Naive B cell (primary cell): ENCODE data around the gene IDI2. TPM values are rescaled to one million over a fixed set of nuclear protein-coding genes. Genes with fewer than 3 reads are reported as not detected.
A peak's percentile ranks its signal among the peaks of the same experiment; 100 is the strongest.

Experiments used
- ATAC-seq, 2 donors: fragments of 150-1000 bp; cut with Tn5 transposase; 2 replicates each; pipeline ENCODE4 v1.10.0; 2021; ENCODE audit warnings: low read depth in 2 of 2, mild to moderate bottlenecking in 2 of 2, moderate library complexity in 2 of 2
- DNase-seq: peaks from one replicate; pipeline ENCODE4 v3.0.0; 2022
- H3K27ac Mint-ChIP-seq, 6 donors: one replicate each; pipeline ENCODE4 v1.8.0; 2020 to 2022; ENCODE audit warnings: mild to moderate bottlenecking in 6 of 6, mixed read lengths in 6 of 6, moderate library complexity in 5 of 6, inconsistent platforms in 2 of 6
- H3K27me3 Mint-ChIP-seq, 3 donors: one replicate each; pipeline ENCODE4 v1.8.0; 2021 to 2022; ENCODE audit warnings: mixed read lengths in 3 of 3, mild to moderate bottlenecking in 1 of 3
- H3K36me3 Mint-ChIP-seq, 2 donors: one replicate each; pipeline ENCODE4 v1.8.0; 2020 to 2022; ENCODE audit warnings: mixed read lengths in 2 of 2, inconsistent platforms in 1 of 2, mild to moderate bottlenecking in 1 of 2
- H3K4me1 Mint-ChIP-seq, 3 donors: one replicate each; pipeline ENCODE4 v1.8.0; 2020 to 2022; ENCODE audit warnings: mixed read lengths in 3 of 3, inconsistent platforms in 1 of 3, mild to moderate bottlenecking in 1 of 3, moderate library complexity in 1 of 3
- H3K4me3 Mint-ChIP-seq, 8 donors: one replicate each; pipeline ENCODE4 v1.8.0; 2020 to 2022; ENCODE audit warnings: mild to moderate bottlenecking in 8 of 8, mixed read lengths in 8 of 8, moderate library complexity in 8 of 8, inconsistent platforms in 2 of 8
- H3K9me3 Mint-ChIP-seq, 7 donors: one replicate each; pipeline ENCODE4 v1.8.0; 2020 to 2022; ENCODE audit warnings: mixed read lengths in 7 of 7, mild to moderate bottlenecking in 5 of 7, inconsistent platforms in 2 of 7, moderate library complexity in 1 of 7
- polyA plus RNA-seq, 6 donors: library from polyadenylated mRNA; unstranded; fragments of 300-500 nt; fragmentation: Illumina TruSeq; gene quantifications; one replicate each; pipeline ENCODE4 v1.2.3, GENCODE V29; 2021; ENCODE audit warnings: low read depth in 6 of 6

IDI2 gene
- polyA plus RNA-seq, 6 donors from 2014 or later = not detected

DNA sequence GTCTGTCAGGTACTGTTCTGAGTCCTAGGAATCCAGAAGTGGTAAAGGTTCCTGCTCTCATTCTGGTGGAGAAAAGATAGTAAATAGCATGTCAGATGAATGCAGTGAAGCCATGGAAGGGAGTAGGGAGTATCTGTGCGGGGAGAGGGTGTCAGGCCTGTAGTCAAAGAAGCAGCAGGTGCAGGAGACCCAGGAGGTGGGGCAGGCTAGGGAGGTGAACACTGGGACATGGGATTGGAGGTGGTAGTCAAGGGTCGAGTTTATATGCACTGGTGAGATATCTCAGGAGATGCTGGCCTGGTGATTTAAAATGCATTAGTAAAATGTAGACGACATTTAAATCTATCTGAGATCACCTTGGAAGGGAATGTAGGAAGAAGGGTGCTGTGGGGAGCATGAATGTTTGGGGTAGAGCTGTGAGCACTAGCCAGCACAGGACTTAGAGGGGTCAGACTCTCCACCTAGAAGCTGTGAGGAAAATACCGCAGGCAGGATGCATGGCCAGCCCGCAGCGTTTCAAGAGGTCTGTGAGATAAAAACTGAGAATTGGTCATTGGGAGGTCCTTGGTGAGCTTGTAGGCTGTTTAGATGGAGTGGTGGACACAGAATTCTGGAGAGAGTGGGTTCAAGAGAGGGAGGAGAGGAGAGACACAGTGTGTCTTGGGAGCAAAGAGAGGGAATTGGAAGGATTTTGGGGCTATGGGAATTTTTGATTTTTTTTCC, 30.7 kb downstream of the IDI2 start:
- H3K4me3 Mint-ChIP-seq = no peak overlapping the region
- no peak for ATAC-seq

DNA sequence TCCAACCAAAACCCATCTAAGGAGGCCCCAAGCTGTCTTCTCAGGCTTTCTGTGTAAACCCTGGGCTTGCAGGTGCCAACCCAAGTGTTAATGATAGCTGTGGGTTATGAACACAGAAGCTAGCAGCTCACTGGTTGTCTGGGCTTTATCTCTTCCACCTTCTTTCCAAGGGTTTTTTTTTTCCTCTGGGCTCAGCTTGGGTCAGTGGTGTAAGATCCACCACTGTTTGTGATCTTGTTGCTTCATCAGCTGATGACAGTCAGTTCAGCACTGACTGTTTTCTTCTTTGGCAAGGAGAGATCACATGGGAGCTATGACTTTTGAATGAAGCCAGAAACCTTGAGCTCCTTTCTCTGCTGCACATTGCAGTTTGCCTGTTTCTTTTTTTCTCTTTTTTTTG, 32.8 kb downstream of the IDI2 start:
- ATAC-seq = no peak
- Mint-ChIP-seq H3K27me3 (no peaks in the 10 kb centered on the region), H3K9me3 (no peaks in the 10 kb centered on the region), H3K27ac (no peak overlapping the region), H3K36me3 (peaks cover 17 to 25% of the 10 kb centered on the region in 2 donors), H3K4me1 (peaks cover 33 to 39% (median 33%) of the 10 kb centered on the region in 3 donors), H3K4me3 (peak overlapping the region in 1 of 8 donors; percentile 45)
- no peak for DNase-seq

More for the DNA sequence above, 30.7 kb downstream of the IDI2 start:
- DNase-seq = no peak
- H3K36me3 Mint-ChIP-seq = peaks cover 17 to 37% of the 10 kb centered on the region in 2 donors
- H3K9me3 Mint-ChIP-seq = no peaks in the 10 kb centered on the region
- H3K27me3 Mint-ChIP-seq = no peaks in the 10 kb centered on the region
- peak overlapping the region in 4 of 6 donors; percentile 32 to 72 (median 54) for H3K27ac Mint-ChIP-seq
- H3K4me1 Mint-ChIP-seq = peaks cover 17 to 24% (median 20%) of the 10 kb centered on the region in 3 donors

DNA sequence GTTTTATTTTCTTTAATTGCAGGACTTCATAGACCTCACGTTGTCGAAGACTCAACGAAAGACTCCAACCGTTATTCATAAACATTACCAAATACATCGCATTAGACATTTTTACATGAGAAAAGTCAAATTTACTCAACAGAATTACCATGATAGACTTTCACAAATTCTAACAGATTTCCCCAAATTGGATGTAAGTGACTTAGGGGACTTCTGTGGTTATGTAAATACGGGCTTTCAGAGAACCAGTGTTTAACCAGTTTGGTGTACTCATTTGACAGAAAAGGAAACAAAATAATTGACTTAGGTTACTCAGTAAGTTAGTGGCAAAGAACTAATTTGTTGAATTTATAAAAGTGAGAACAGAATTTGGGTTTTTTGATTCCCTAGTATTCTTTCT, 33.2 kb downstream of the IDI2 start:
- peaks cover 17 to 21% of the 10 kb centered on the region in 2 donors for H3K36me3 Mint-ChIP-seq
- no peak for ATAC-seq

DNA sequence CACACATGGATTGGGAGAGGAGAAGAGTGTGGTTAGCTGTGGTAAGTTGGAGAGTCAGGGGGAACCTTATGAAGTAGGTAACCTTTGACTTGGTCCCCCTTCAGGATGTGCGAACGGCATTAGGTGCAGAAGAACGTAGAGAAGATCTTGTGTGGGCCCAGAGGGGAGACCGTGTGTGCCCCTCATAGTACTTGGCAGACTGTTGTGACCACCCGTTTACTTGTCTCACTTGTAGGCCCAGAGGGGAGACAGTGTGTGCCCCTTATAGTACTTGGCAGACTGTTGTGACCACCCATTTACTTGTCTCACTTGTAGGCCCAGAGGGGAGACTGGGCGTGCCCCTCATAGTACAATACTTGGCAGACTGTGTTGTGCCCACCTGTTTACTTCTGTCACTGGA, 34.9 kb downstream of the IDI2 start:
- H3K36me3 Mint-ChIP-seq = peaks cover 13 to 15% of the 10 kb centered on the region in 2 donors

More for the DNA sequence above, 33.2 kb downstream of the IDI2 start:
- peaks cover 33 to 42% (median 35%) of the 10 kb centered on the region in 3 donors for H3K4me1 Mint-ChIP-seq
- no peaks in the 10 kb centered on the region for H3K9me3 Mint-ChIP-seq
- no peak overlapping the region for H3K27ac Mint-ChIP-seq
- peak overlapping the region in 1 of 8 donors; percentile 45 for H3K4me3 Mint-ChIP-seq
- no peaks in the 10 kb centered on the region for H3K27me3 Mint-ChIP-seq
- DNase-seq = no peak

DNA sequence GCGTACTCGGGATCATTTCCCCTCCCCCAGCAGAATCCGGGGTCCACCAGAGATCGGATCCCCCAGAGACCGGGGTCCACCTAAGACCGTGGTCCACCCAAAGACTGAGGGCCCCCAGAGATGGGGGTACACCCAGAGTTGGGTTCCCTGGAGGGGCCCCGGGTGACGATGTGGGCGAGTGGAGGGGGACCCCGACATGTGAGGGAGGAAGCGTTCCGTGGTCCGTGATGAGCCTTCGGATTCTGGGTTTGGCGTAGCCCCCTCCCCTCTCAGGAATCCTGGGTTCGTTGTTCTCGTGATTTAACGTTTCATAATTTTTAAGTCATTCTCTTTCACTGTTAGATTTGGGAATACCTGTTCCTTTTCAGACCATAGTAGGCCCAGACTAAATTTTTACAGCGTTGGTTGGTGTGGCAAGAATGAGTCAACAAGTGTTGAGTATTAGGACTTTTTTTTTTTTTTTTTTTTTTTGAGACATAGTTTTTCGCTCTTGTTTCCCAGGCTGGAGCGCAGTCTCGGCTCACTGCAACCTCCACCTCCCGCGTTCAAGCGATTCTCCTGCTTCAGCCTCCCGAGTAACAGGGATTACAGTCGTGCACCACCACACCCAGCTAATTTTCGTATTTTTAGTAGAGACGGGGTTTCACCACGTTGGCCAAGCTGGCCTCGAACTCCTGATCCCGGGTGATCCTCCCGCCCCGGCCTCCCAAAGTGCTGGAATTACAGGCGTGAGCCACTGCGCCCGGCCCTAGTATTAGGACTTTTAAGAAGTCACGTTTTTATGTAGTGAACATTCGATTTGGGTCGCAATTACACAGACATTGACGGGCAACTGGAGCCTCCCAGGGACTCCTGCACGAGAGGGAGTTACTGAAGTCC, 36.8 kb downstream of the IDI2 start:
- DNase-seq (no peak), ATAC-seq (peak; percentile 2 to 4)
- peak overlapping the region; percentile 97 to 99 (median 97) for H3K4me3 Mint-ChIP-seq
- peaks cover 0 to 10% of the 10 kb centered on the region in 2 donors for H3K36me3 Mint-ChIP-seq
- H3K4me1 Mint-ChIP-seq = peaks cover 27 to 42% (median 40%) of the 10 kb centered on the region in 3 donors
- no peaks in the 10 kb centered on the region for H3K27me3 Mint-ChIP-seq
- H3K9me3 Mint-ChIP-seq = no peaks in the 10 kb centered on the region
- peak overlapping the region; percentile 80 to 100 (median 98) for H3K27ac Mint-ChIP-seq

More for the DNA sequence above, 34.9 kb downstream of the IDI2 start:
- H3K4me3 Mint-ChIP-seq = peak overlapping the region in 6 of 8 donors; percentile 6 to 82 (median 46)
- DNase-seq (no peak), ATAC-seq (no peak)
- H3K9me3 Mint-ChIP-seq = no peaks in the 10 kb centered on the region
- H3K27me3 Mint-ChIP-seq = no peaks in the 10 kb centered on the region
- H3K4me1 Mint-ChIP-seq = peaks cover 40 to 52% (median 45%) of the 10 kb centered on the region in 3 donors
- peak overlapping the region in 2 of 6 donors; percentile 61 to 68 for H3K27ac Mint-ChIP-seq

DNA sequence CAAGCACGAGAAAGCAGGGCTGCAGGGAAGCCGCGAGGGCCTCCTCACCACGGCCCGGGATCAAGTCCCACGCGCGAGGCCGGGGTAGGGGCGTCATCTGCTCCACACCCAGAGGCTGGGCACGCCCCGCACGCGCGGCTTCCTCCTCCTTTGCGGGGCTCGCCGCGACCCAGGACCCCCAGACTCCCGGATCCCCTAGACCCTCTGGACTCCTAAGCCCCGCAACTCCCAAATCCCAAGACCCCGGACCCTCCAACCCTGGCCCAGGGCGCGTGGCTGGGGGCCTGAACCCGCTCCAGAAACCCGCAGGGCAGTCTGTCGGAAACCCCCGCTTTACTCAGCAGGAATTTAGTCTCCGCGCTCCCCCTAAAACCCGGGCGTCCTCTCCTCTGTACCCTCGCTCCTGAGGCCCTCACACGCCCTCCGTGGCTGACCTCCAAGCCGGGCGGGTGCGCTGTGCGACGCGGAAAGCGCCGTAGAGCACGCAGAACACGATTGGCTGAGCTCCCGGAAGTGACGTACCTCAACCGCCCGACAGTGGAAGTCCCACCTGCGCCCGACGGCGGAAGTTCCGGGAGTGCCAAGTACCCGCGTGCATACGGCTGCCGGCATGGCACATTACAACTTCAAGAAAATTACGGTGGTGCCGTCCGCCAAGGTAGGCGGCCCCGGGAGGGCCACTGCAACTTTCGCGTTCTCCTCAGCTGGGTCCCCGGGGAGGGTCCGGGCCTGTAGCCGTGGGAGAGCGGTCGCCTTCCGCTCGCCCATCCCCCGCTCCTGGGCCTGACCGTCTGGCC, 37.6 kb downstream of the IDI2 start, which contains the start of gene GTPBP4:
Gene GTPBP4, plus strand, starts transcription at position 565 of the 797 bp plus-strand sequence. Its CDS starts 46 bp downstream, at position 611.
- peak within 1 kb of the TSS; percentile 97 to 99 (median 97) for H3K4me3 Mint-ChIP-seq
- DNase-seq (peak; percentile 93), ATAC-seq (peak; percentile 97 to 99)
- no peaks in the 10 kb centered on the region for H3K27me3 Mint-ChIP-seq
- peaks cover 26 to 42% (median 40%) of the 10 kb centered on the region in 3 donors for H3K4me1 Mint-ChIP-seq
- peak within 1 kb of the TSS; percentile 93 to 100 (median 98) for H3K27ac Mint-ChIP-seq
- H3K9me3 Mint-ChIP-seq = no peaks in the 10 kb centered on the region
- peaks cover 0 to 10% of the 10 kb centered on the region in 2 donors for H3K36me3 Mint-ChIP-seq

DNA sequence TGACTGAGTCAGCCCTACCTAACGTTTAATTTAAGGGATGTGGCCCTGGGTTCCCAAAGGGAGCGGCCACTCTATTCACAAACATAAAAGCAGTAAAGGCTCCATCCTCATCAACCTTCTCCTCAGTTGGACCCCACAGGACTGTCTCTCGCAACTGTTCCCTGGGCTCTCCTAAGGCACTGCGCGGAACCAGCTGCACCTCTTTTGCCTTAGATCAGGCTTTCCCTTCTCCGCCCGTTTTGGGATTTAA, 38.1 kb downstream of the IDI2 start:
- peak overlapping the region; percentile 97 to 99 (median 97) for H3K4me3 Mint-ChIP-seq
- DNase-seq (no peak), ATAC-seq (no peak)
- no peaks in the 10 kb centered on the region for H3K9me3 Mint-ChIP-seq
- peaks cover 26 to 42% (median 40%) of the 10 kb centered on the region in 3 donors for H3K4me1 Mint-ChIP-seq
- H3K27me3 Mint-ChIP-seq = no peaks in the 10 kb centered on the region
- H3K27ac Mint-ChIP-seq = peak overlapping the region; percentile 22 to 100 (median 76)
- peaks cover 0 to 10% of the 10 kb centered on the region in 2 donors for H3K36me3 Mint-ChIP-seq

DNA sequence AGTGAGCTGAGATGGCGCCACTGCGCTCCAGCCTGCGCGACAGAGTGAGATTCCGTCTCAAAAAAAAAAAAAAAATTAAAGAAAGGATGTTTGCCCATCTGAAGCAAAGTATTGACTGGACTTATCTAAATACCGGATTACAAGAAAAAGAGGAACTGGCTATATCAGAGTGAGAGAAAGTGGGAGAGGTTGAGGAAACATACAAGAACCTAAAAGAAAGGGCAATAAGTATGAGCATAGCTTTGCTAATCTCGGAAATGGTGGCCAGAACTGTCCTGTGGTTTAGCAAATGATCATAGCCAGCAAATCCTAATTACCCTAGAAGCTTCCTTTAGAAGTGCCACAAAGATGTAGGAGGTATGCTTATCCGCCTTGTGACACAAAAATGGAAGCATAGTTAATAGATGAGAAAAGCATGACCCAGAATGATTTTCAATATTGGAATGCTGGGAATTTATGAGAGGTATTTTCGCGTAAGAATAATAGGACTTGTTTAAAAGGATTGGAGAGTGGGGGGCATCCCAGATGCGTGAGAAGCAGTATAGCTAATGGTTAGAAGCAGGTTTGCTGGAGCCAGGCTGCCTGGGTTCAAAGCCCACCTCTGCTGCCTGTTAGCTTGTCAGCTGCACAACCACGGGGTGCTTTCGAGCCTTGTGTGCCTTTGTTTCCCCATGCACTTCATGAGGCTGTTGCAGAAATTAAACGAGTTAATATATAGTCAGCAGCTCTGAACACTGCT, 38.6 kb downstream of the IDI2 start:
- peak overlapping the region; percentile 10 to 96 (median 74) for H3K27ac Mint-ChIP-seq
- ATAC-seq = no peak

DNA sequence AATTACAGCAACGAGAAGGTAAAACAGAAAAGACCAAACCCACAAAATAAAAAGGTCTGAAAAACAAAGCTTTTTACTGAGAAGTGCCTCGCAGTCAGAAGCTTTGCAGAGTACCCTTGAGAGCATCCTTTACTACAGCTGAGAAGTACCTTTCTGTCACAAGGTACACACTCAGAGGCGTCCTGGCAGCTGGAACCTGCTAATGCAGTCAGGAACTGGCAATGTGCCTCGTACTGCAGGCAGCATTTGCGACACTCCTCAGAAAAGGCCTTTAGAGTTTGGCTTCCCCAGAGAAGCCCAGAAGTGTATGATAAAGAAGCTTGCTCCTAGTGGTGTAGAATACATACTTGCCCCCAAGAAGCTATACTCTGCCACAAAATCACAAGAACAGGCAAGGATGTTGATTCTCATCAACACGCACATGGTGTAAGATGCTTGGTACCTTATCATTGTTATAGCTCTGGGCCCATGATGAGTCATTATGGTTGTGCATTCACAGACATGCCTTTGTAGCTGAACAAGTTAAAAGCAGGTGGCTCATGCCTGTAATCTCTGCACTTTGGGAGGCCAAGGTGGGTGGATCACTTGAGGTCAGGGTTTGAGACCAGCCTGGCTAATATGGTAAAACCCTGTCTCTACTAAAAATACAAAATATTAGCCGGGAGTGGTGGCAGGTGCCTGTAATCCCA, 39.4 kb downstream of the IDI2 start:
- peak overlapping the region in 4 of 6 donors; percentile 36 to 96 (median 62) for H3K27ac Mint-ChIP-seq
- no peaks in the 10 kb centered on the region for H3K27me3 Mint-ChIP-seq
- DNase-seq (no peak), ATAC-seq (no peak)
- H3K36me3 Mint-ChIP-seq = peaks cover 2 to 8% of the 10 kb centered on the region in 2 donors
- H3K4me1 Mint-ChIP-seq = peaks cover 26 to 41% (median 40%) of the 10 kb centered on the region in 3 donors
- peaks cover 0 to 1% (median 0%) of the 10 kb centered on the region in 7 donors for H3K9me3 Mint-ChIP-seq
- peak overlapping the region in 6 of 8 donors; percentile 1 to 99 (median 52) for H3K4me3 Mint-ChIP-seq

More for the DNA sequence above, 38.6 kb downstream of the IDI2 start:
- no peaks in the 10 kb centered on the region for H3K9me3 Mint-ChIP-seq
- H3K27me3 Mint-ChIP-seq = no peaks in the 10 kb centered on the region
- H3K4me3 Mint-ChIP-seq = peak overlapping the region; percentile 97 to 99 (median 97)
- no peak for DNase-seq
- H3K4me1 Mint-ChIP-seq = peaks cover 26 to 42% (median 40%) of the 10 kb centered on the region in 3 donors
- H3K36me3 Mint-ChIP-seq = peaks cover 0 to 10% of the 10 kb centered on the region in 2 donors

DNA sequence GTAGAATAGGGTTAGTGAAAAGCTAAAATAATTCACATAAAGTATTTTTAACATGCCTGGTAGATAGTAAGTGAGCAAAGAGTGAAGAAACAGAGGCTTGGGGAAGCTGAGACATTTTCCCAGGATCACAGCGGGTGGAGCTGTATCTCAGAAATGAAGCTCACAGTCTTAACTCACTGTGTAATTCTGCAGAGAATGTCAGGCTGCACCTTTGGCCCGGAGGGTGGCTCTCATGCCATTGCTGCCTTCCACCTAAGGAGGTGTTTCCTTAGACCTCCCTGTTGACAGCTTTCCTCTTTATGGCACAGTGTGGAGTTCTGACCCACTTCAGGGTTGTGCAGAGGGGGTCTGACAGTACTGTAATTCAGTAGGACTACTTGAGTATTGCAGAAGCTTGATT, 40.3 kb downstream of the IDI2 start:
- Mint-ChIP-seq H3K27me3 (no peaks in the 10 kb centered on the region), H3K36me3 (peaks cover 6 to 11% of the 10 kb centered on the region in 2 donors), H3K9me3 (peaks cover 6 to 9% (median 7%) of the 10 kb centered on the region in 7 donors), H3K4me1 (peaks cover 22 to 32% (median 31%) of the 10 kb centered on the region in 3 donors), H3K4me3 (peak overlapping the region in 2 of 8 donors; percentile 13 to 34), H3K27ac (no peak overlapping the region)
- DNase-seq (no peak), ATAC-seq (no peak)

DNA sequence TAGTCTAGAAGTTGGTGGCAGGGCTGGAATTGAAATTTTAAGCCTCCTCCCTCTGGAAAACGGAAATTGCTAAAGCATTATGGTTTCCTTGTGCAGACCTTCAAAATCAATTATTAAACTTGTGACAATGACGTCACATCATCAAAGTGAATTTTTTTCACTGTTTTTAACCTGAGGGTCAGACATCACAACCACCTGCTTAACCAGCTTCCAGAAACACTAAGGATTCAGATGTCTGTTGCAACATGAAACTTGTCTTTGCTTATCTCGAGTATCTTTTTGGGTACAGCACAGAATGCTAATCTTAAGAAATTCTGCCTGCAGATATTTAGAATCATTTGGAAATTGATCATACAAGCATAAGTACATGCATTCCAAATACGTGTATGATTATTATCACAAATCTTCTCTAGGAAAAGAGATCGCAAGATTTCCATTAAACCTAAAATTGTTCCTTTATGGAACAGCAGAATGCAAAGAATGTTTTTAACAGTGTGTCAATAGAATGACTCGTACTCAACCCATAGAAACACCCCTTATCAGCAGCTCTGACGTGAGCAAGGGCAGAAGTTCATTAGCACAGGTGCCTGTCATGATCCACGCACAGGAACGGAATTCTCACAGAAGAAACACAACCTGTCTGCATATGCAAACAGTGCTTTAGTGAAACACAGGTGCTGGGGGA, 41.5 kb downstream of the IDI2 start:
- Mint-ChIP-seq H3K4me1 (peaks cover 11 to 20% (median 19%) of the 10 kb centered on the region in 3 donors), H3K9me3 (peaks cover 8 to 18% (median 14%) of the 10 kb centered on the region in 7 donors), H3K36me3 (peaks cover 6 to 15% of the 10 kb centered on the region in 2 donors), H3K27me3 (no peaks in the 10 kb centered on the region), H3K27ac (no peak overlapping the region), H3K4me3 (peak overlapping the region in 1 of 8 donors; percentile 54)
- no peak for DNase-seq
- no peak for ATAC-seq
